HG03095 (cell line): Measurements from ENCODE around the gene MTMR11.

Source experiments
- ATAC-seq: cut with Tn5 transposase; IDR thresholded peaks from one replicate; pipeline ENCODE4 v1.9.1; 2021; ENCODE audit warnings: moderate library complexity; ENCODE audit not compliant: unreplicated experiment

MTMR11 gene

GRCh38 chr1:149937759-149938158 is 1.1 kb upstream of the MTMR11 start:
- ATAC-seq, result no peak

GRCh38 chr1:149936992-149937705 is 470 bp upstream of the MTMR11 start:
- ATAC-seq, result no peak

GRCh38 chr1:149934356-149934755 is 2.3 kb downstream of the MTMR11 start:
- ATAC-seq, result no peak

- ATAC-seq, result no peak
Observed at GRCh38 chr1:149933208-149933607, 3.5 kb downstream of the MTMR11 start.

- ATAC-seq, result no peak
Observed at GRCh38 chr1:149932474-149932873, 4.2 kb downstream of the MTMR11 start.

GRCh38 chr1:149931212-149931790 is 5.4 kb downstream of the MTMR11 start:
- ATAC-seq, result no peak

GRCh38 chr1:149929856-149930255 is 6.8 kb downstream of the MTMR11 start:
- no peak for ATAC-seq

- ATAC-seq, result no peak
Observed at GRCh38 chr1:149928401-149928724, 8.3 kb downstream of the MTMR11 start.

GRCh38 chr1:149927563-149928400 is 8.9 kb downstream of the MTMR11 start, which contains the start of gene SF3B4:
SF3B4 (minus strand) TSS chr1:149927803; CDS start chr1:149927759, 44 bp downstream.
- ATAC-seq, result peak; percentile 90

- ATAC-seq, result no peak
Observed at GRCh38 chr1:149927056-149927562, 9.6 kb downstream of the MTMR11 start.

GRCh38 chr1:149926296-149926695 is 10.4 kb downstream of the MTMR11 start:
- no peak for ATAC-seq

- ATAC-seq, result no peak
Observed at GRCh38 chr1:149925751-149926150, 10.9 kb downstream of the MTMR11 start.

- ATAC-seq, result no peak
Observed at GRCh38 chr1:149925345-149925744, 11.3 kb downstream of the MTMR11 start.

- ATAC-seq, result no peak
Observed at GRCh38 chr1:149923626-149924025, 13.1 kb downstream of the MTMR11 start.

GRCh38 chr1:149917571-149918144 is 19.0 kb downstream of the MTMR11 start, which contains the start of gene SV2A:
SV2A (minus strand) TSS chr1:149917844; CDS start chr1:149913840, 4,004 bp downstream.
- no peak for ATAC-seq

- ATAC-seq, result no peak
Observed at GRCh38 chr1:149916898-149917252, 19.8 kb downstream of the MTMR11 start.

GRCh38 chr1:149916193-149916897 is 20.3 kb downstream of the MTMR11 start:
- ATAC-seq, result no peak

GRCh38 chr1:149915429-149916192 is 21.1 kb downstream of the MTMR11 start:
- ATAC-seq, result no peak

- no peak for ATAC-seq
Observed at GRCh38 chr1:149914545-149914944, 22.1 kb downstream of the MTMR11 start.

- no peak for ATAC-seq
Observed at GRCh38 chr1:149906570-149907075, 30.1 kb downstream of the MTMR11 start.
